ENCODE results near the gene HLCS.

Gene HLCS

GRCh38 chr21:36713746-36714145 is 252.7 kb downstream of the HLCS start:
- no peak for DNase-seq

GRCh38 chr21:36710729-36711048 is 255.8 kb downstream of the HLCS start:
- DNase-seq: no peak

- DNase-seq: no peak
Observed at GRCh38 chr21:36709868-36710728, 256.4 kb downstream of the HLCS start.

- no peak for DNase-seq
Observed at GRCh38 chr21:36709030-36709867, 257.2 kb downstream of the HLCS start.

- no peak for DNase-seq
Observed at GRCh38 chr21:36708286-36709029, 258.0 kb downstream of the HLCS start.

- no peak for DNase-seq
Observed at GRCh38 chr21:36707763-36708285, 258.6 kb downstream of the HLCS start.

GRCh38 chr21:36706951-36707762 is 259.3 kb downstream of the HLCS start:
- no peak for DNase-seq

- no peak for DNase-seq
Observed at GRCh38 chr21:36706482-36706852, 260.0 kb downstream of the HLCS start.

GRCh38 chr21:36705679-36706481 is 260.6 kb downstream of the HLCS start:
- no peak for DNase-seq

- no peak for DNase-seq
Observed at GRCh38 chr21:36704958-36705678, 261.4 kb downstream of the HLCS start.

- DNase-seq: no peak
Observed at GRCh38 chr21:36704281-36704957, 262.1 kb downstream of the HLCS start.

GRCh38 chr21:36703626-36704280 is 262.7 kb downstream of the HLCS start:
- no peak for DNase-seq

GRCh38 chr21:36703123-36703522 is 263.3 kb downstream of the HLCS start:
- no peak for DNase-seq

GRCh38 chr21:36702622-36702968 is 263.9 kb downstream of the HLCS start:
- DNase-seq: no peak

GRCh38 chr21:36701756-36702621 is 264.5 kb downstream of the HLCS start:
- no peak for DNase-seq

- no peak for DNase-seq
Observed at GRCh38 chr21:36700971-36701755, 265.3 kb downstream of the HLCS start.

Measured in NCI-H1694 (cell line).